ENCODE results near the gene CEP68.

Gene CEP68

GRCh38 chr2:65092791-65093190 is 36.6 kb downstream of the CEP68 start:
- H4K20me1 ChIP-seq (ENCODE audit: low read depth, low read length) = no peaks in the 10 kb centered on the region
- H3K9me2 ChIP-seq (replicated peaks; ENCODE audit: insufficient read depth, low read length) = no peaks in the 10 kb centered on the region
- H3K79me2 ChIP-seq (ENCODE audit: insufficient read depth, low read length) = peaks cover 39% of the 10 kb centered on the region
- no peaks in the 10 kb centered on the region for H3K9me3 ChIP-seq (ENCODE audit: insufficient read depth, low read length)
- no peak overlapping the region for H2AFZ ChIP-seq (ENCODE audit: low read depth, low read length, severe bottlenecking)
- H3K9ac ChIP-seq (ENCODE audit: low read length) = no peak overlapping the region
- H3K4me3 ChIP-seq (ENCODE audit: insufficient read depth, low read length, poor library complexity, severe bottlenecking) = no peak overlapping the region
- H3K4me2 ChIP-seq (ENCODE audit: low read depth, low read length, poor library complexity, severe bottlenecking) = no peak overlapping the region
- no peaks in the 10 kb centered on the region for H3K27me3 ChIP-seq (ENCODE audit: low read length)
- H3K27ac ChIP-seq (ENCODE audit: low read depth, low read length) = no peak overlapping the region
- H3F3A ChIP-seq (ENCODE audit: insufficient read depth) = peaks cover 3% of the 10 kb centered on the region; the same call in 1 of the 2 replicates
- peaks cover 21% of the 10 kb centered on the region for H3K36me3 ChIP-seq (ENCODE audit: low read length)
- TF ChIP-seq, protein P1, sequence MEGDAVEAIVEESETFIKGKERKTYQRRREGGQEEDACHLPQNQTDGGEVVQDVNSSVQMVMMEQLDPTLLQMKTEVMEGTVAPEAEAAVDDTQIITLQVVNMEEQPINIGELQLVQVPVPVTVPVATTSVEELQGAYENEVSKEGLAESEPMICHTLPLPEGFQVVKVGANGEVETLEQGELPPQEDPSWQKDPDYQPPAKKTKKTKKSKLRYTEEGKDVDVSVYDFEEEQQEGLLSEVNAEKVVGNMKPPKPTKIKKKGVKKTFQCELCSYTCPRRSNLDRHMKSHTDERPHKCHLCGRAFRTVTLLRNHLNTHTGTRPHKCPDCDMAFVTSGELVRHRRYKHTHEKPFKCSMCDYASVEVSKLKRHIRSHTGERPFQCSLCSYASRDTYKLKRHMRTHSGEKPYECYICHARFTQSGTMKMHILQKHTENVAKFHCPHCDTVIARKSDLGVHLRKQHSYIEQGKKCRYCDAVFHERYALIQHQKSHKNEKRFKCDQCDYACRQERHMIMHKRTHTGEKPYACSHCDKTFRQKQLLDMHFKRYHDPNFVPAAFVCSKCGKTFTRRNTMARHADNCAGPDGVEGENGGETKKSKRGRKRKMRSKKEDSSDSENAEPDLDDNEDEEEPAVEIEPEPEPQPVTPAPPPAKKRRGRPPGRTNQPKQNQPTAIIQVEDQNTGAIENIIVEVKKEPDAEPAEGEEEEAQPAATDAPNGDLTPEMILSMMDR (IDR thresholded peaks at IDR 0.05; ENCODE audit: insufficient read depth, low read length, poor library complexity, severe bottlenecking) = no peak
- TF ChIP-seq EZH2phosphoT487 (conservative IDR thresholded peaks at IDR 0.05; ENCODE audit: low read length) = no peak

DNA sequence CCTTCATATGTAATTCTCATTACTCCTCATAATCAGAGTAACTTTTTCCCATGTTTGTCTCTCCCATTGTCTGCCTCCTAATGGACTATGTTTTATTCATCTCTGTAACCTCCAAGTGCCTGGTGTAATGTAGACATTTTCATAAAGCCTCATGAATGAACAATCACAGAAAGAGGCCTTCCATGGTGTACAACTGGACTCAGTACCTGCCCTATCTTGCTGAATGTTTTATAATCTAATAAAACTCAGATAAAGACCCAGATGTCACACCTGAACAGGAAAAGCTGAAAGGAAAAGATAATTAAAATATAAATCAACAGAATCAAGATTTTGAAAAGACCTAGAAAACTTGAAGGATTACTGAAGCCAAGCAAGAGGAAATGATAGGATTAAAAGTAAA is 37.0 kb downstream of the CEP68 start:
- Histone ChIP-seq H3K4me3 (ENCODE audit: insufficient read depth, low read length, poor library complexity, severe bottlenecking) (no peak overlapping the region), H3K36me3 (ENCODE audit: low read length) (peaks cover 26% of the 10 kb centered on the region), H3K9me3 (ENCODE audit: insufficient read depth, low read length) (no peaks in the 10 kb centered on the region), H3K4me2 (ENCODE audit: low read depth, low read length, poor library complexity, severe bottlenecking) (no peak overlapping the region), H3K27me3 (ENCODE audit: low read length) (no peaks in the 10 kb centered on the region), H3K79me2 (ENCODE audit: insufficient read depth, low read length) (peaks cover 43% of the 10 kb centered on the region), H3F3A (ENCODE audit: insufficient read depth) (peaks cover 7% of the 10 kb centered on the region; the same call in 1 of the 2 replicates), H2AFZ (ENCODE audit: low read depth, low read length, severe bottlenecking) (no peak overlapping the region), H3K9me2 (replicated peaks; ENCODE audit: insufficient read depth, low read length) (no peaks in the 10 kb centered on the region), H3K27ac (ENCODE audit: low read depth, low read length) (no peak overlapping the region), H3K9ac (ENCODE audit: low read length) (no peak overlapping the region), H4K20me1 (ENCODE audit: low read depth, low read length) (no peaks in the 10 kb centered on the region)
- TF ChIP-seq, protein P1 (IDR thresholded peaks at IDR 0.05; ENCODE audit: insufficient read depth, low read length, poor library complexity, severe bottlenecking) = no peak
- no peak for TF ChIP-seq EZH2phosphoT487 (conservative IDR thresholded peaks at IDR 0.05; ENCODE audit: low read length)

- H4K20me1 ChIP-seq (ENCODE audit: low read depth, low read length) = no peaks in the 10 kb centered on the region
Observed at GRCh38 chr2:65096948-65097347, 40.7 kb downstream of the CEP68 start.

More at GRCh38 chr2:65096948-65097347, 40.7 kb downstream of the CEP68 start:
- no peaks in the 10 kb centered on the region for H3K27me3 ChIP-seq (ENCODE audit: low read length)
- TF ChIP-seq, protein P1 (IDR thresholded peaks at IDR 0.05; ENCODE audit: insufficient read depth, low read length, poor library complexity, severe bottlenecking) = no peak
- no peak for TF ChIP-seq EZH2phosphoT487 (conservative IDR thresholded peaks at IDR 0.05; ENCODE audit: low read length)
- H2AFZ ChIP-seq (ENCODE audit: low read depth, low read length, severe bottlenecking) = no peak overlapping the region
- peaks cover 23% of the 10 kb centered on the region for H3K36me3 ChIP-seq (ENCODE audit: low read length)
- no peak overlapping the region for H3K4me2 ChIP-seq (ENCODE audit: low read depth, low read length, poor library complexity, severe bottlenecking)
- no peaks in the 10 kb centered on the region for H3K9me3 ChIP-seq (ENCODE audit: insufficient read depth, low read length)
- H3K27ac ChIP-seq (ENCODE audit: low read depth, low read length) = no peak overlapping the region
- H3K9me2 ChIP-seq (replicated peaks; ENCODE audit: insufficient read depth, low read length) = no peaks in the 10 kb centered on the region
- no peak overlapping the region for H3K4me3 ChIP-seq (ENCODE audit: insufficient read depth, low read length, poor library complexity, severe bottlenecking)
- H3K9ac ChIP-seq (ENCODE audit: low read length) = no peak overlapping the region
- peaks cover 61% of the 10 kb centered on the region for H3K79me2 ChIP-seq (ENCODE audit: insufficient read depth, low read length)
- peaks cover 14% of the 10 kb centered on the region; the same call in 1 of the 2 replicates for H3F3A ChIP-seq (ENCODE audit: insufficient read depth)

All from SU-DHL-6 (cell line).